NT2/D1 (cell line): Measurements from ENCODE around the gene CHMP4A.

ENCODE experiments used
- DNase-seq: peaks from one replicate; pipeline ENCODE4 v3.0.0-alpha.2; 2011; ENCODE audit warnings: low read depth, low spot score
- H3K27me3 ChIP-seq: 2 replicates; pipeline ENCODE4 v1.6.0; 2011; ENCODE audit warnings: mild to moderate bottlenecking; ENCODE audit not compliant: insufficient read length, insufficient read depth
- H3K36me3 ChIP-seq: 2 replicates; pipeline ENCODE4 v1.6.1; 2011; ENCODE audit warnings: mild to moderate bottlenecking, low read length, mixed read lengths; ENCODE audit not compliant: insufficient read depth, insufficient read length
- H3K4me1 ChIP-seq: 2 replicates; pipeline ENCODE4 v1.5.1; 2011; ENCODE audit not compliant: insufficient read depth, insufficient read length
- H3K4me3 ChIP-seq: 2 replicates; pipeline ENCODE4 v1.5.1; 2011; ENCODE audit warnings: low read depth; ENCODE audit not compliant: insufficient read length
- H3K9ac ChIP-seq: 2 replicates; pipeline ENCODE4 v1.6.0; 2011; ENCODE audit warnings: low read depth; ENCODE audit not compliant: insufficient read length
- H3K9me3 ChIP-seq: 2 replicates; pipeline ENCODE4 v1.5.1; 2011; ENCODE audit warnings: mild to moderate bottlenecking, low read length; ENCODE audit not compliant: insufficient read depth
- SUZ12 ChIP-seq: IDR thresholded peaks from 2 replicates; pipeline ENCODE4 v1.6.1; 2011; ENCODE audit not compliant: insufficient read length, insufficient read depth; ENCODE audit errors: extremely low read depth
- YY1 ChIP-seq: IDR thresholded peaks from 2 replicates; pipeline ENCODE4 v1.6.1; 2011; ENCODE audit not compliant: insufficient read length, insufficient read depth
- ZNF274 ChIP-seq: IDR thresholded peaks from 2 replicates; pipeline ENCODE4 v1.6.1; 2011; ENCODE audit warnings: mild to moderate bottlenecking, low read depth, low read length

The CHMP4A gene

GRCh38 chr14:24177891-24178290 is 35.4 kb downstream of the CHMP4A start:
- no peak overlapping the region for H3K4me3 ChIP-seq
- no peak for DNase-seq
- H3K36me3 ChIP-seq: peaks cover 65% of the 10 kb centered on the region
- H3K4me1 ChIP-seq: peaks cover 2% of the 10 kb centered on the region
- H3K9ac ChIP-seq: no peak overlapping the region
- TF ChIP-seq SUZ12 (no peak), ZNF274 (no peak), YY1 (no peak)
- no peaks in the 10 kb centered on the region for H3K9me3 ChIP-seq
- no peaks in the 10 kb centered on the region for H3K27me3 ChIP-seq

GRCh38 chr14:24177041-24177825 is 36.1 kb downstream of the CHMP4A start:
- H3K4me3 ChIP-seq: no peak overlapping the region
- DNase-seq: no peak
- peaks cover 3% of the 10 kb centered on the region for H3K4me1 ChIP-seq
- H3K36me3 ChIP-seq: peaks cover 59% of the 10 kb centered on the region
- H3K9me3 ChIP-seq: no peaks in the 10 kb centered on the region
- no peak for TF ChIP-seq YY1
- TF ChIP-seq ZNF274: no peak
- no peak for TF ChIP-seq SUZ12
- H3K27me3 ChIP-seq: no peaks in the 10 kb centered on the region
- H3K9ac ChIP-seq: no peak overlapping the region

- no peaks in the 10 kb centered on the region for H3K9me3 ChIP-seq
- no peak overlapping the region for H3K4me3 ChIP-seq
- H3K9ac ChIP-seq: no peak overlapping the region
- H3K4me1 ChIP-seq: peaks cover 3% of the 10 kb centered on the region
- peaks cover 53% of the 10 kb centered on the region for H3K36me3 ChIP-seq
- DNase-seq: no peak
- no peak for TF ChIP-seq YY1
- no peak for TF ChIP-seq ZNF274
- no peak for TF ChIP-seq SUZ12
- no peaks in the 10 kb centered on the region for H3K27me3 ChIP-seq
These were observed 36.7 kb downstream of the CHMP4A start for GRCh38 chr14:24176599-24176998.

GRCh38 chr14:24172871-24173281 is 40.4 kb downstream of the CHMP4A start:
- no peak overlapping the region for H3K4me3 ChIP-seq
- H3K9me3 ChIP-seq: no peaks in the 10 kb centered on the region
- no peak for TF ChIP-seq SUZ12
- TF ChIP-seq YY1: no peak
- no peak for TF ChIP-seq ZNF274
- no peaks in the 10 kb centered on the region for H3K27me3 ChIP-seq
- H3K9ac ChIP-seq: no peak overlapping the region
- H3K4me1 ChIP-seq: peaks cover 3% of the 10 kb centered on the region
- H3K36me3 ChIP-seq: peaks cover 21% of the 10 kb centered on the region
- no peak for DNase-seq

GRCh38 chr14:24172261-24172860 is 40.9 kb downstream of the CHMP4A start:
- DNase-seq: no peak
- Histone ChIP-seq H3K4me3 (peak overlapping the region; percentile 45), H3K9ac (peak overlapping the region; percentile 44), H3K36me3 (peaks cover 20% of the 10 kb centered on the region), H3K9me3 (no peaks in the 10 kb centered on the region), H3K4me1 (peaks cover 3% of the 10 kb centered on the region), H3K27me3 (no peaks in the 10 kb centered on the region)
- no peak for TF ChIP-seq SUZ12
- no peak for TF ChIP-seq YY1
- TF ChIP-seq ZNF274: no peak

- DNase-seq: peak; percentile 83
- peak within 1 kb of the TSS; percentile 44 for H3K9ac ChIP-seq
- no peaks in the 10 kb centered on the region for H3K27me3 ChIP-seq
These were observed 41.6 kb downstream of the CHMP4A start, which contains the start of gene REC8 for GRCh38 chr14:24171422-24172260. TSS of gene REC8 (plus strand) at chr14:24172080. CDS start at chr14:24172553, 473 bp downstream.

More at GRCh38 chr14:24171422-24172260, 41.6 kb downstream of the CHMP4A start, which contains the start of gene REC8:
- H3K4me3 ChIP-seq: peak within 1 kb of the TSS; percentile 45
- H3K36me3 ChIP-seq: peaks cover 19% of the 10 kb centered on the region
- peaks cover 3% of the 10 kb centered on the region for H3K4me1 ChIP-seq
- H3K9me3 ChIP-seq: no peaks in the 10 kb centered on the region
- no peak for TF ChIP-seq YY1
- no peak for TF ChIP-seq SUZ12
- no peak for TF ChIP-seq ZNF274
